Keratinocyte (primary cell): ENCODE measurements around the gene SH3BP1.

Experiments used
- CTCF ChIP-seq, 3 experiments: IDR thresholded peaks in 1 of 3; conservative IDR thresholded peaks in 1 of 3; optimal IDR thresholded peaks in 1 of 3; 2 replicates in 2 of 3; 3 replicates in 1 of 3; pipeline versions ENCODE3 to v1.5.1; 2011; ENCODE audit warnings: low read length in 3 of 3, mild to moderate bottlenecking in 3 of 3, moderate library complexity in 2 of 3, control low read depth in 1 of 3, inconsistent platforms in 1 of 3; ENCODE audit not compliant: insufficient read depth in 2 of 3; ENCODE audit errors: extremely low read depth in 1 of 3
- EZH2 ChIP-seq: IDR thresholded peaks from one replicate; pipeline ENCODE4 v1.6.1; 2012; ENCODE audit warnings: inconsistent platforms, mild to moderate bottlenecking, low read length, moderate library complexity

DNA sequence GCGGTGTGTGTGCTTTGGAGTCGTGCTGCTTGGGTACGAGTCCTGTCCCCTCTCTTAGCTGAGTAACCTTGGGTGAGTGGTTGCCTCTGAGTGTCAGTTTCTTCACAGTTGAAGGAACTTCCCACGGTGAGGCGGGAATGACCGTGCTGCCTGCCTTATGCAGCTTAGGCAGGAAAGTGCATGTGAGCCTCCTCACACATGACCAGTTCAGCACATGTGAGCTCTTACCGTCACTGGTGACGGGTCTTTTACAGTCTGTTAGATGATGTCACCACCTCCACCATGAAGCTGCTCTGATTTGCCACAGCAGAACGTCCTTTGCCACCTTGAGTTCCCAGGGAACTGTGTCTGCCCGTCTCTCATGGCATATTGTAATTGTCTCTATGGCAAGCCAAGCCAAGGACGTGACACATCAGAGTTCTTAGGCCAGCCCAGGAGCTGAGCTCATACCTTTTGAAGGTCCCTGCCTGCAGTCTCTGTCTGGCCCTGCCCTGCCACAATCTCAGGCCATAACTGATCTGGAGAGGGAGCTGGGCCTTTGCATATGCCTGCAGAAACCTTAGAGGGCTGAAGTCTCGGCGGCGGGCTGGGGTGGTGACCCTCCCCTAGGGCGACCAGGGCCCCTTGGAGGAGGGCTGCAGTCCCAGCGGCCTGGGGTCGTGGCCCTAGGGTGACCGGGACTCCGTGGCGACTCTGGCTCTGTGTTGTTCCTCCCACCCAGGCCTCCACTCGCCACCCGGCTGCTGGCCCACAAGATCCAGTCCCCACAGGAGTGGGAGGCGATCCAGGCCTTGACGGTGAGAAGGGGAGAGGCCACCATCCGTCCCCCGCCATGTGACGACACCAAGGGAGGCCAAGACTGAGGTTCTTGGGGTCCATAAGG is 23.0 kb upstream of the SH3BP1 start:
- TF ChIP-seq CTCF (optimal IDR thresholded peaks at IDR 0.05 in 1 of 3, IDR thresholded peaks at IDR 0.05 in 1 of 3, conservative IDR thresholded peaks at IDR 0.05 in 1 of 3; ENCODE audit: extremely low read depth in 1 of 3, insufficient read depth in 2 of 3, low read length in 3 of 3): no peak
- TF ChIP-seq EZH2: no peak
